ENCODE measurements around the gene NUFIP2.

GRCh38 chr17:29278692-29279091, 15.3 kb downstream of the NUFIP2 start:
- no peak for TF ChIP-seq SIN3A (IDR thresholded peaks at IDR 0.05; ENCODE audit: borderline replicate concordance, insufficient read depth, low read depth, low read length)
- TF ChIP-seq REST (IDR thresholded peaks at IDR 0.05; ENCODE audit: insufficient read depth in 1 of 2, low read depth in 2 of 2, low read length in 1 of 2): no peak

Data from Panc1 (cell line).